HG03460 (cell line): ENCODE results near the gene FAM118A.
"Not testable (repeated sequence)": the region's sequence is repeated elsewhere in the genome, so short reads cannot be mapped to it uniquely, and the experiment has no call there.

Experiments used
- ATAC-seq: cut with Tn5 transposase; IDR thresholded peaks from one replicate; pipeline ENCODE4 v1.9.1; 2021; ENCODE audit not compliant: unreplicated experiment

The FAM118A gene

GRCh38 chr22:45329530-45329936, 19.8 kb downstream of the FAM118A start:
- ATAC-seq = no peak

GRCh38 chr22:45330548-45330947, 20.8 kb downstream of the FAM118A start:
- ATAC-seq = no peak

- no peak for ATAC-seq
Measured at GRCh38 chr22:45331486-45331885, 21.8 kb downstream of the FAM118A start.

- no peak for ATAC-seq
Measured at GRCh38 chr22:45332001-45332400, 22.3 kb downstream of the FAM118A start.

- no peak for ATAC-seq
Measured at GRCh38 chr22:45334068-45334467, 24.3 kb downstream of the FAM118A start.

GRCh38 chr22:45334528-45334927, 24.8 kb downstream of the FAM118A start:
- ATAC-seq = no peak

- ATAC-seq = no peak
Measured at GRCh38 chr22:45335021-45335818, 25.5 kb downstream of the FAM118A start.

- no peak for ATAC-seq
Measured at GRCh38 chr22:45335854-45336522, 26.3 kb downstream of the FAM118A start.

- no peak for ATAC-seq
Measured at GRCh38 chr22:45336971-45337431, 27.3 kb downstream of the FAM118A start.

GRCh38 chr22:45337536-45337935, 27.8 kb downstream of the FAM118A start:
- ATAC-seq = no peak

- ATAC-seq = no peak
Measured at GRCh38 chr22:45338795-45339194, 29.1 kb downstream of the FAM118A start.

GRCh38 chr22:45340323-45340722, 30.6 kb downstream of the FAM118A start:
- no peak for ATAC-seq

- no peak for ATAC-seq
Measured at GRCh38 chr22:45341498-45341897, 31.8 kb downstream of the FAM118A start.

GRCh38 chr22:45343143-45343542, 33.4 kb downstream of the FAM118A start:
- no peak for ATAC-seq

GRCh38 chr22:45344334-45344733, 34.6 kb downstream of the FAM118A start:
- ATAC-seq = no peak

GRCh38 chr22:45349916-45350315, 40.2 kb downstream of the FAM118A start:
- ATAC-seq = no peak

GRCh38 chr22:45351956-45352355, 42.2 kb downstream of the FAM118A start:
- ATAC-seq = no peak

- ATAC-seq = not testable (repeated sequence)
Measured at GRCh38 chr22:45352757-45353156, 43.0 kb downstream of the FAM118A start.

- ATAC-seq = no peak
Measured at GRCh38 chr22:45353786-45354185, 44.1 kb downstream of the FAM118A start.

GRCh38 chr22:45357490-45357889, 47.8 kb downstream of the FAM118A start:
- no peak for ATAC-seq

- ATAC-seq = no peak
Measured at GRCh38 chr22:45358127-45358526, 48.4 kb downstream of the FAM118A start.

- ATAC-seq = no peak
Measured at GRCh38 chr22:45359627-45360026, 49.9 kb downstream of the FAM118A start.
